Body of pancreas (tissue), 4 donors: ENCODE results near the gene EIF1AD.

ENCODE experiments used
- POLR2A ChIP-seq, 3 donors: fragments of 450-650 bp; IDR thresholded peaks; one replicate each; pipeline ENCODE4 v1.6.1; 2016; ENCODE audit warnings: antibody characterized with exemption in 3 of 3, mild to moderate bottlenecking in 2 of 3
- TF ChIP-seq, protein P1 (sequence below), 7 experiments: fragments of 450-650 bp in 4 of 7; fragments of 200-600 bp in 3 of 7; sonication (generic) in 3 of 7; IDR thresholded peaks; one replicate each; pipeline ENCODE4 v1.5.1; 2016 to 2019; ENCODE audit warnings: antibody characterized with exemption in 7 of 7

DNA sequence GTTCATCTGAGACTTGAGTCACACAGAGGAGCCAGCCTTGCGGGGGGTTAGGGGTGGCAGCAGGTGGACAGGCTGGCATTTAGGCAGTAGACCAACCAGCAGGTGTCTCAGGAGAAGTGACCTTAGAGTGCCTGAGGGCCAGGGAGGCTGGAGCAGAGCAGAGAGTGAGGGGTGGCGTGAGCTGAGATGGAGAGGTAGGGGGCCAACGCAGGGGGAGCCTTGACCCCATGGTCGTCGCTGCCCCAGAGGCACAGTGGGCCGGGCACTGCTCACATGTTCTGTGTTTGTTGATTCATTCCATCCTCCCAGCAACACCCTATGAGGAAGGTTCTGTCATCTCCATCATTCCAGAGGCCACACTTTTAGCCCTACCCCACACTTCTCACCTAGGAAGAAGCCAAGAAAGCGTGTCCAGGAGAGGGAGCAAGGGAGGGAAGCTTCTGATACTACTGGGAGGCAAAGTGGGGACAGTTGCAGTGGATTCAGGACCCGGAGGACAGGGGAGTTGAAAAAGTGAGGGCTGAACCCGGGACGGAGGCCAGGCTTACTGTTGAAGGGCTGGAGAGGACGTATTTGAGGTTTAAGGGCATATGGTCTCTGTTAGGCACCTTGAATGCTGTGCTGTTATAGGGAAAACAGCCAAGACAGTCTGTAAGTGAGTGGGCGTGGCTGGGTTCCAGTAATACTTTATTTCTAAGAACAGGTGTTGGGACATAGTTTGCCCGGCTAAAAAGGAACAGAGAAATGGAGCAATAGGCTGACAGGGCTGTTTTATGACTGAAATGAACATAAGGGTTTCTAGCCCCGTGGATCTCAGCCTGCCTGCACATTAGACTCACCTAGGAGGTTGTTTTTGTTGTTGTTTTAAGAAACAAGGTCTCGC, 33.1 kb downstream of the EIF1AD start:
- no peak for TF ChIP-seq POLR2A (IDR thresholded peaks at IDR 0.05)
- TF ChIP-seq, protein P1, sequence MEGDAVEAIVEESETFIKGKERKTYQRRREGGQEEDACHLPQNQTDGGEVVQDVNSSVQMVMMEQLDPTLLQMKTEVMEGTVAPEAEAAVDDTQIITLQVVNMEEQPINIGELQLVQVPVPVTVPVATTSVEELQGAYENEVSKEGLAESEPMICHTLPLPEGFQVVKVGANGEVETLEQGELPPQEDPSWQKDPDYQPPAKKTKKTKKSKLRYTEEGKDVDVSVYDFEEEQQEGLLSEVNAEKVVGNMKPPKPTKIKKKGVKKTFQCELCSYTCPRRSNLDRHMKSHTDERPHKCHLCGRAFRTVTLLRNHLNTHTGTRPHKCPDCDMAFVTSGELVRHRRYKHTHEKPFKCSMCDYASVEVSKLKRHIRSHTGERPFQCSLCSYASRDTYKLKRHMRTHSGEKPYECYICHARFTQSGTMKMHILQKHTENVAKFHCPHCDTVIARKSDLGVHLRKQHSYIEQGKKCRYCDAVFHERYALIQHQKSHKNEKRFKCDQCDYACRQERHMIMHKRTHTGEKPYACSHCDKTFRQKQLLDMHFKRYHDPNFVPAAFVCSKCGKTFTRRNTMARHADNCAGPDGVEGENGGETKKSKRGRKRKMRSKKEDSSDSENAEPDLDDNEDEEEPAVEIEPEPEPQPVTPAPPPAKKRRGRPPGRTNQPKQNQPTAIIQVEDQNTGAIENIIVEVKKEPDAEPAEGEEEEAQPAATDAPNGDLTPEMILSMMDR (IDR thresholded peaks at IDR 0.05), result no peak
